ENCODE data around the gene CABLES2.

CABLES2 gene

DNA sequence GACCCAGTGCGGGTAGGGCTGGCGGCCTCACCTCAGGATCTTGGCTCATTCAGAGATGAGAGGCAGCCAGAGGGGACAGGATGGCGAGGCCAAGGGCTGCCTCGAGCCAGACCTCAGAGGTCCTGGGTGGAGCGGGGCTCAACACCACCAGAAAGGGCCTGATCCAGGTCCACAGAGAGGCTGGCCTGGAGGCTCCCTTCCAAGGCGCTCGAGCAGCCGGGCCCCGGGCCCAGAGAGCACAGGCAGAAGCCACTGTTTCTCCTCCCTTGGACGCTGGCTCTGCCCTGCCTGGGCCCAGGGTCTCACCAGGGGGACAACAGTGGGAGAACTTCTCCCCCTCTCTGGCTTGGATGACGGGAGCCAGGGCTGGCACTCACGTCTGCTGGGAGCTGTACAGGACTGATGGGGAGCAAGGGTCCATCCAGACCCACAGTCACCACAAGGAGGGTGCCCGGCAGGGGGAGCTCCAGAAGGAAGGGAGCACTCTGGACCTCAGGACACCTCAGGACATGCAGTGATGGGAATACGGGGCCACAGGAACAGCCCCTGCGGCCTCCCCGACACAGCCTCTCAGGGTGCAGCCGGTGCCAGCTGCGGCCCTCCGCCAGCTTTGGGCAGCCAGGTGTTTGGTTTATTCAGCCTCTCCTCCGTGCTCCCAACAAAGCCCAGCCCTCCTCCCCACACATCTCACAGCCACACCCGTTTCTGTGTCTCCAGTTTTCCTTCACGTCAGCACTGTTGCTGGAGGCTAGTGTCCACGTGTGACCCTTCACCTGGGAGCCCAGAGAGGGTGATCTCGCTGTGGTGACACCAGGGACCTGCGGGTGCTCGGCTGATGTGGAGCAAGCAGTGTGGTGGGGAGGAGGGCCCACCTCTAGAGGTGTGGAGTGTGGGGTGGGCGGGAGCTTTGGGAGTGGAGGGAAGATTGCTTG is 11.5 kb downstream of the CABLES2 start:
- H3K9me3 Mint-ChIP-seq: peaks cover 1% of the 10 kb centered on the region

DNA sequence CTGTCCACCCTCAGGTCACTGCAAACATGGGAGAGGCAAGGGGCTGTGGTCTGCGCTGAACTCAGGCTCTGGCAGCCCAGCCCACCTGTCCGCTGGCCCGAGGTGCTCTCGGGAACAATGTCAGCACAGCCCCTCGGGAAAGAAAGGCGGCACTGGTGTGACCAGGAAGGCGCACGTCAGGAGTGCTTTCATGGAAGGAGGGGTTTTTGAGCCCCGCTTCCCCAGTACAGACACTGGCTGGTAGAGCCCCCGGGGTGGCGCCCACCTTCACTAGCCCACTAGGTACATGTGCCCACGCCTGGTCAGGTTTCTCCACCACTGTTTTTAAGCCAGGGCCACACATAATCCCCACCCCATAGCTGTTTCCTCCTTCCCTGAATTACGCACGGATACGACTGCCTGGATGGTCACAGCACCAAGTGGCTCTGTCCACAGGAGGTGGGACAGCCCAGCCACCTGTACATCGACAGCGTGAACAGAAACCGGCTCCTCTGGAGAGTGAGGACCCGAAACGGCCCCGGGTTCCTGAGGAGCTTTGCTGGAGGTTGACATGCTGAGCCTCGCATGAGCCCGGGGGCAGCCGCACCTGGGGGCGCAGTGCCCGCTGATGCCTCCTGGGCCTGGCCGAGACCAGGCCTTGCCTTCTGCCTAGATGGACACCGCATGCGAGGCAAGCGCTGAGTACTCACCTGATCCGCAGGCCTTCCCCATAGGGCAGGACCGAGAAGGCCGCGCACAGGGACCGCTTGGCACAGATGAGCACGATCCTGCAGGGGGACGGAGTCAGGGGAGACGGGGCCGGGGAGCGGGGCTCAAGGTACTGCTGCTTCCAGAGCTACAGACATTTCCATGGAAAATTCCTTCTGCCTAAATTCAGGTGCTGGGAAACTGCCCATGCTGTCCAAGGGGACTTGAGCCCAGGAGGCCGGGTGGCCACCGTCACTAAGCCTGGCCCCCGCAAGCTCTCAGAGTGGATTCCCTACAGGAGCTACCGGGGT is 12.5 kb downstream of the CABLES2 start:
- DNase-seq: no peak
- Mint-ChIP-seq H3K4me3 (no peak overlapping the region), H3K27ac (peak overlapping the region; percentile 45), H3K36me3 (peaks cover 16% of the 10 kb centered on the region), H3K4me1 (no peaks in the 10 kb centered on the region), H3K9me3 (peaks cover 1% of the 10 kb centered on the region), H3K27me3 (no peaks in the 10 kb centered on the region)
- CTCF ChIA-PET: interaction anchor here (1.4 to 1.9 kb wide), 2 partner anchors 12 to 16 kb away, joined by 3 to 4 read pairs; no protein-coding TSS in a partner anchor

More for the DNA sequence above, 11.5 kb downstream of the CABLES2 start:
- CTCF ChIA-PET: no interaction called here
- Mint-ChIP-seq H3K4me1 (no peaks in the 10 kb centered on the region), H3K4me3 (no peak overlapping the region), H3K27ac (no peak overlapping the region), H3K36me3 (peaks cover 7% of the 10 kb centered on the region), H3K27me3 (no peaks in the 10 kb centered on the region)
- DNase-seq: no peak

DNA sequence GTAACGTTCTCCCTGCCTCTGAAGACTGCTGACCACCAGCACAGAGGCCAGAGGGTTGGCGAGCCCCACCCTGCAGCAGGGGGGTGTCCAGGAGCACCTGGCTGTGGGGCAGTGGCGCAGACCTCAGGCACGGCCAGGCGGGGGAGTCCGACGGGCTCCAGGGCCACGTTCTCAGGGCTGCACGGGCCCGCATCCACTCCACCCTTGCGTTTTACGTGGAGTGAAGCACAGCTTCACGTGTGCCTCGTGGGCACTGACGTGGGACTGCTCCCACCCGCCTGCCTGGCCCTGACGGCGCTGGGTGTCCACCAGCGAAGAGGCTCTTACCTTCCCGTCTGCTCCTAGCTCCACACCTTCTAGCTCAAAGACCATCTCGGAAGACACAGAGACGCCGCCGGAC is 13.3 kb downstream of the CABLES2 start:
- CTCF ChIA-PET: interaction anchor here (1.4 to 1.9 kb wide), 2 partner anchors 12 to 16 kb away, joined by 3 to 4 read pairs; no protein-coding TSS in a partner anchor
- Mint-ChIP-seq H3K27me3 (no peaks in the 10 kb centered on the region), H3K9me3 (peaks cover 1% of the 10 kb centered on the region), H3K4me3 (no peak overlapping the region), H3K4me1 (peaks cover 6% of the 10 kb centered on the region), H3K36me3 (peaks cover 23% of the 10 kb centered on the region), H3K27ac (peak overlapping the region; percentile 60)
- no peak for DNase-seq

DNA sequence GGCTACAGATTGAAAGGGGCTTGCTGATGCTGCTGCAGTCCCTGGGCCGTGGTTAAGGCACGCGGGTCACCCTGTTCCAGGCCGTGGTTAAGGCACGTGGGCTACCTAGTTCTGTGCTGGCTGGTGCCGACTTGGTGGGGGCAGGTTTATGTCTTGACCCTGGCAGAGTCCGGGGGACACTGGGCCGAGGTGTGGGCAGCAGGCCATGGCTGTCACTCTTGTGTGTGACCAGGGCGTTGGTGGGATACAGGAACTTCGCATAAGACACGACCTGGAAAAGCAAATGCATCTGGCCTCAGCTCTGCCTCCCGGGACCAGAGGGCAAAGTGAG is 13.8 kb downstream of the CABLES2 start:
- Mint-ChIP-seq H3K4me3 (no peak overlapping the region), H3K36me3 (peaks cover 28% of the 10 kb centered on the region), H3K9me3 (peaks cover 1% of the 10 kb centered on the region), H3K27ac (no peak overlapping the region), H3K27me3 (no peaks in the 10 kb centered on the region), H3K4me1 (peaks cover 11% of the 10 kb centered on the region)
- CTCF ChIA-PET: interaction anchor here (1.4 to 1.9 kb wide), 2 partner anchors 11 to 17 kb away, joined by 3 to 4 read pairs; no protein-coding TSS in a partner anchor
- no peak for DNase-seq

DNA sequence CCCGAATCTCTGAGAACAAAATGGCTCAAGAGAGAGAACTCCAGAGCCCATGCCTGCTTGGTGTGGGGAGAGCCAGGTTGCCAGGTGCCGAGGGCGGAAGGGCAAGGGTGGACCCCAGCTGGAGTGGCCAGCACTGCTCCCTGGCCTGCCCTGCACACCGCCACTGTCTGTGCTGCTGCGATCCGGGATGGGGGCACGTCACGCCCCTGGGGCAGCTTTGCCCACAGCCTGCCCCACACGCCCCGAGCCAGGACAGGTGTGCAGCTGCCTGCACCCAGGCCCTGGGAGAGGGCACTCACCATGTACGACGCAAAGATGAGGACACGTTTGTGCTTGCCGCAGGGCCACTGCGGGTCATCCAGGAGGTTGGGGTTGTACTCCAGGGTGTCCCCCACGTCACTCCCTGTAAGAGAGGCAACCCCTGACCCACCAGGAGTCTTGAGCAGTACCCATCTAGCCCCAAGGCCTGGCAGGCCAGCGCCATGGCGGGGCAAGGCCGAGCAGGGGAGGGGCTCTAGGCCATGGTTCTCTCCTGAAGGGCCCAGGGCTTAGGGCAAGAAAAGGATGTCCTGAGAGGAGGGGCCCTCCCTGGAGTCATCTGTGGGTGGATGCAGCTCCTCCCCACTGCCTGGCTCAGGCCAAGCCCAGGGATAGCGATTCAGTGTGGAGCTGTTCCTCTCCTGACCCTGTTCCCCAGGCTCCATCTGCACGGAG is 14.3 kb downstream of the CABLES2 start:
- Mint-ChIP-seq H3K27me3 (no peaks in the 10 kb centered on the region), H3K36me3 (peaks cover 29% of the 10 kb centered on the region), H3K27ac (no peak overlapping the region), H3K4me3 (no peak overlapping the region), H3K4me1 (peaks cover 16% of the 10 kb centered on the region), H3K9me3 (peaks cover 1% of the 10 kb centered on the region)
- no peak for DNase-seq
- CTCF ChIA-PET: interaction anchor here (1.4 to 1.9 kb wide), 2 partner anchors 11 to 17 kb away, joined by 3 to 4 read pairs; no protein-coding TSS in a partner anchor

DNA sequence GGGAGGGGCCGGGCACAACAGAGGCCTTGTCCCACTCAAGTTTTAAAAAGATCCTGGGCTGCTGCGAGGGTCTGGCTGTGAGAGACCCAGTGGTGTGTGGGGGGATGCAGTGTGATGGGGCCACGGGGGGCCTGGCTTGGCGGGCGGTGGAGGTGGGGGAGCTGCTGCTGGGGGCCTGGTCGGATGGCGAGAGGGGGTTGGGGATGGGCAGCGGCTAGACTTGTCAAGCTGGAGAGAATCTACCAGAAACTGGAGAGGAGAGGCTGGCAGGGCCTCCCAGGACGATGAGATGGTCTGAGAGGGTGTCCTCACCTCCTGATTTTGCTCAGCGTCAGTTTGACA is 15.0 kb downstream of the CABLES2 start:
- Mint-ChIP-seq H3K27me3 (no peaks in the 10 kb centered on the region), H3K27ac (no peak overlapping the region), H3K4me3 (no peak overlapping the region), H3K36me3 (peaks cover 32% of the 10 kb centered on the region), H3K4me1 (peaks cover 22% of the 10 kb centered on the region), H3K9me3 (no peaks in the 10 kb centered on the region)
- no peak for DNase-seq
- CTCF ChIA-PET: interaction anchor here (1.2 kb wide), 1 partner anchor 18 kb away, joined by 4 read pairs; no protein-coding TSS in a partner anchor

DNA sequence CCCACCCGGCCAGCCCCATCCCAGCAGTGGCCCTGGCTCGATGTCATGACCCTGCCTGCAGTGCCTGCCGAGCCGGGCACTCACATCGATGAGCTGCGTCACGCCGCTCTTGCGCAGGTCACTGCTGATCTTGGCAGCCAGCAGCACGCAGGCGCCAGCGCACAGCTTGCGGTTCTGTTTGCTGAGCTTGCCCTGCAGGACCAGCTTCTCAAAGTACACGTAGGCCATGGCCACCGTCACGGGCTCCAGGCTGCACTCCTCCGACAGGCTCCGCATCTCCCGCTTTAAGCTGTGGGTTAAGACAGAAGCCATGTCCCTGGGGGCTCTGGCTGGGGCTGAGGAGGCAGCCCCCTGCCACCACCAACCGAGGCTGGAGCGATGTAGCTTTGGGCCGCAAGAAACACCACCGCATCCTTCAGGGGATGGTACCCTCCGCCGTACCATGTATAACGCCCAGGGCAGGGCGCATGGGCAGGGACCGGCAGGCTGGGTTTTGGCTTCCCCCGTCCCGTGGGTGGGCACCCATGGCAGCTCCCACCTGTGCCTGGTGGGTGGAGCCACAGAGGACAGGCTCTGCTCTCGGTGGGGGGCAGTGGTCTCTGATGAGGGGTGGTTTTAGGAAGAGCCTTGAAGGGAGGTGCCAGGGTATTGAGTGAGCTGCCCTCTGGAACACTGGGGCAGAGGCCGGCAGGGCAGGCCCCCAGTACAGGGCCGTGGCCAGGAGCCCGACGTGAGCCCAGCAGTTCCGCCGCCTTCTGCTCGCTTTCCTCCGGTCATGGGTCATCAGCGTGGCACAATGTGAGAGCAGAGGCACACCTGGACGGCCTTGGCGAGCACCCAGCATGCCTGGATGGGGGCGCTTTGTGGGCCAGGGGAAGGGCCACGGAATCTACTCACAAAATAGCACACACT is 15.7 kb downstream of the CABLES2 start:
- no peaks in the 10 kb centered on the region for H3K9me3 Mint-ChIP-seq
- peaks cover 32% of the 10 kb centered on the region for H3K36me3 Mint-ChIP-seq
- H3K27me3 Mint-ChIP-seq: no peaks in the 10 kb centered on the region
- no peak overlapping the region for H3K27ac Mint-ChIP-seq
- H3K4me3 Mint-ChIP-seq: no peak overlapping the region
- DNase-seq: no peak
- H3K4me1 Mint-ChIP-seq: peaks cover 22% of the 10 kb centered on the region
- CTCF ChIA-PET: interaction anchor here (1.2 kb wide), 1 partner anchor 18 kb away, joined by 4 read pairs; no protein-coding TSS in a partner anchor

DNA sequence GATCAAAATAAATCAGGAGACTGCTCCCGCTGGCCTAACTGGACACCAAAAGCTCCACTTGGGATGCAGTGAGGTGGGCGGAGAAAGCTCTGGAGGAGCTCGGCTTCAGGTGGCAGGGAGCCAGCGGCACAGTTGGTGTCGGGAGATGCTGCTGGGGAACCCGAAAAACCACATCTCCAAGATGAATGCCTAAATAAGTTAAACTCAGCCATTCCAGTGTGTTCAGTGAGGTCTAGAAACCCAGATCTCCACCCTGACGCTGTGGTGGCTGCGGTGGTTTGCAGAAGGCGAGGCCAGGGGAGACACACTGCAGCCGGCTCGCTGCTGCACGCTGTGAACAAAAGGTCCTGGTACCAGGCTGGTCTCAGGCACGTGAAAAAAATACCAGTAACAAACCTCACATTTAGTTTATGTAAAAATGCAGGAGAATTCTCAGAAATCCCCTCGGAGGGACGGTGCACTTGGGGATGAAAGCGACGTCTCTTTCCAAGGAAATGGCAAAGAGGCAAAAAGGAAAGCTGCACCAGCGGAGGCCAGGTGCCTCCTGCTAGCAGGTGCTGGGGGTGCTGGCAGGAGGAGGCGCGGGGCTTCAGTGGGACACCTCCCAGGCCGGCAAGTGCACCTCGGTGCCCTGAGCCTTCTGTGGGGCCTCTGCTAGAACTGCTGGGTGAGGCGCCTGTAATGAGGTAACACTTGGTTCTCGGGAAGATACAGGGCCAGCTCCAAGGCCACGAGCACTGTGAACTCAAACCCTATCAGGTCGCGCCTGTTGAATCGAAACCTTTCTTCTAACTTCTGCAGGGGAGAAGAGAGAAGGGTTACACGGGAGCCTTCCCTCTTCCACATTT is 16.5 kb downstream of the CABLES2 start:
- no peak for DNase-seq
- Mint-ChIP-seq H3K4me3 (no peak overlapping the region), H3K4me1 (peaks cover 26% of the 10 kb centered on the region), H3K9me3 (no peaks in the 10 kb centered on the region), H3K27me3 (no peaks in the 10 kb centered on the region), H3K27ac (no peak overlapping the region), H3K36me3 (peaks cover 32% of the 10 kb centered on the region)
- CTCF ChIA-PET: interaction anchor here (0.6 to 2.1 kb wide), 3 partner anchors 19 to 105 kb away, joined by 3 to 8 read pairs (median 4); no protein-coding TSS in a partner anchor

DNA sequence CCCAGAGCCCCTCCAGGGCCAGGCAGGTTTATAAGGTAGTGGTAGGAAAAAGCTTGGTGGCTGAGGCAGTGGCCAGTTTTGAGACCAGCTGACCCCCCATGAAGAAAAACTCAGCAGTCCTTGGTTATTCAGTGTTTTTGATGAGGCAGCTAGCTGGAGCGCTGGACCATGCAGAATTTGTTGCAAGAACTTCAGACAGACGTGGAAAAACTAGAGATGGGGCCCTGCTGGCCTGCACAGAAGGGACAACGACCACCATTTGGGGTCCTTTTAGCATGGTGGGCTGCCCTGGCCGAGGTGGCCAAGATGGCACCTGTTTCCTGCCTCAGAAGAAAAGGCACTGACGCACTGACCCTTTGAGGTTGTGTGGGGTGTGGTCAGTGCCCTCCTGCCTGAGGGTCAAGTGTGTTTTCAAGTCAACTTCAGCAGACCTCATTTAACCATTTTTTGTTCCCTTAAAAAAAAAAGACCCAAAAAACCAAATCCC is 17.4 kb downstream of the CABLES2 start:
- CTCF ChIA-PET: interaction anchor here (2.1 kb wide), 1 partner anchor 21 kb away, joined by 8 read pairs; no protein-coding TSS in a partner anchor
- no peaks in the 10 kb centered on the region for H3K27me3 Mint-ChIP-seq
- no peak overlapping the region for H3K27ac Mint-ChIP-seq
- H3K9me3 Mint-ChIP-seq: no peaks in the 10 kb centered on the region
- no peak for DNase-seq
- peaks cover 34% of the 10 kb centered on the region for H3K4me1 Mint-ChIP-seq
- peaks cover 32% of the 10 kb centered on the region for H3K36me3 Mint-ChIP-seq
- no peak overlapping the region for H3K4me3 Mint-ChIP-seq

DNA sequence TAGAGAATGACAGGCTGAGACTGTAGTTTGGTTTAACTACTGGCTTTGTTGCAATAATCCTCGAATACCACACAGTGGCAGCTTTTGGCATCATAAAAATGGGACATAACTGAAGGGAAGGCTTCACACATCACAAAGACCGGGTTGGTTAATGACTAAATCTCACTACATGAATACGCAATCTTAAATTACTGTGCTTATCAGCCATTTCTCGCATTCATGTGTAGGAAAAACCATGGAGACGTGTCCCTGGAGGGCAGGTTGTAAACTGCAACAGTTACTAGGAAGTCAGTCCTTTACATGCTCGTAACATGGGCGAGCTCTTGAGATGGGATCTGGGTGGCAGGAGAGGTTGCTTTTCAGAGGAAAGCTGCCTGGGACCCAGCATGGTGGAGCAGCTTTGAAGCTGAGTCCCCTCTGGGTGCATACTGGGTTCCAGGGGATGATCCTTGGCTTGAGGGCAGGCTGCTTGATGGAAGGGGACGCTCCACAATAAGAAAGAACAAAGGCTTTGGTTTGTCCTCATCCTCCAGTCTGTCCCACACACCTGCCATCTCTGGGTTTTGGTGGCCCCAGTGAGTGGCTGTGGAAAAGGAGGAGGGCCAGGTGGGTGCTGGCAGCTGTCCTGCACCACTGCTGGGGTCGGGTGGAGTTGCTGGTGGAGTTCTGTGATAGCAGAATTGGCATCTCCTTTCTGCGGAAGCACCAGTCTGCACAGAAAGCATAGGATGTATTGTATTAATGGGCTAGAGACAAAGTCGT is 18.1 kb downstream of the CABLES2 start:
- CTCF ChIA-PET: interaction anchor here (1.2 to 2.1 kb wide), 2 partner anchors 10 to 22 kb away, joined by 3 to 8 read pairs; no protein-coding TSS in a partner anchor
- no peak for DNase-seq
- no peaks in the 10 kb centered on the region for H3K27me3 Mint-ChIP-seq
- no peaks in the 10 kb centered on the region for H3K9me3 Mint-ChIP-seq
- peak overlapping the region; percentile 93 for H3K4me3 Mint-ChIP-seq
- peaks cover 32% of the 10 kb centered on the region for H3K36me3 Mint-ChIP-seq
- H3K4me1 Mint-ChIP-seq: peaks cover 36% of the 10 kb centered on the region
- H3K27ac Mint-ChIP-seq: peak overlapping the region; percentile 73

DNA sequence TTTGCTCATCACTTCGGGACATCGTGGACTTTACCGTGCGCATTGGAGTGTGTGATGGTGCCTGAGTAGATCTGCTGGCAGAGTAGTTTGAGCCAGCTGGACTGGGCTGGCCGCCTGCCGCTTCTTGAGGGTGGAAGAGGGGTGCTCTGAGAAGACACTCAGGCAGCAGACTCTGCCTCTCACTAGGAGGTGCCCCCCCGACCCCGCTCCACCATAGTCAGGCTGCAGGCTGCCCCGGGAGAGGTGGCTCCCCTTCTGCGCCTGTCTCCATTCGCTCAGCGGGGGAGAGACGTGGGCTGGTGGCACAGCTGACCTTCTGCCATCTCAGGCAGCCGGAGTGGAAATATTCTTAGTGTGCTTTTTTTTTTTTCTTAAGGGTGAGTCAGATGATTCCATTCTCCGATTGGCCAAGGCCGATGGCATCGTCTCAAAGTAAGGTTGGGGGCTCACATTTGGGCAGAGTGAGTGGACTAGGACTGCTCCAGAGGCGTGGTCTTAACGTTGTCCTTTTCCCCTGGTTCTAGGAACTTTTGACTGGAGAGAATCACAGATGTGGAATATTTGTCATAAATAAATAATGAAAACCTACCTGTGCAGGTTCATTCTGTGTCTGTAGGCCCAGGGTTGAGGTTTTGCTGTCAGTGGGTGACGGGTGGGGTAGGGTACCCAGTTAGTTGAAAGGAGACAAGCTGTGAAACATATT is 19.0 kb downstream of the CABLES2 start:
- H3K4me1 Mint-ChIP-seq: peaks cover 39% of the 10 kb centered on the region
- no peaks in the 10 kb centered on the region for H3K27me3 Mint-ChIP-seq
- peaks cover 35% of the 10 kb centered on the region for H3K36me3 Mint-ChIP-seq
- CTCF ChIA-PET: interaction anchor here (1.2 to 2.1 kb wide), 2 partner anchors 11 to 22 kb away, joined by 3 to 8 read pairs; no protein-coding TSS in a partner anchor
- H3K9me3 Mint-ChIP-seq: no peaks in the 10 kb centered on the region
- peak overlapping the region; percentile 93 for H3K4me3 Mint-ChIP-seq
- DNase-seq: no peak
- H3K27ac Mint-ChIP-seq: peak overlapping the region; percentile 95

Measured in activated naive CD4-positive, alpha-beta T cell treated with anti-CD3 and anti-CD28 coated beads, Interleukin-2, amount 10 ng/mL, durations not matched to agents 7 days and 5 days (primary cell).